Parathyroid adenoma (tissue), 2 donors: ENCODE results near the gene PNPLA6.

Source experiments
- H2AFZ ChIP-seq: fragments of 300-600 bp; sonication (generic); one replicate; pipeline ENCODE4 v1.7.0; 2017; ENCODE audit warnings: antibody characterized with exemption, mild to moderate bottlenecking
- H3K27ac ChIP-seq: fragments of 300-600 bp; sonication (generic); one replicate; pipeline ENCODE4 v1.7.0; 2017
- H3K27me3 ChIP-seq: fragments of 300-600 bp; sonication (generic); one replicate; pipeline ENCODE4 v1.7.0; 2017; ENCODE audit warnings: low read length; ENCODE audit not compliant: control insufficient read depth, insufficient read depth
- H3K36me3 ChIP-seq: fragments of 300-600 bp; sonication (generic); one replicate; pipeline ENCODE4 v1.7.0; 2017; ENCODE audit warnings: low read length; ENCODE audit not compliant: control insufficient read depth, insufficient read depth
- H3K4me1 ChIP-seq: fragments of 300-600 bp; sonication (generic); one replicate; pipeline ENCODE4 v1.7.0; 2017; ENCODE audit warnings: control low read depth
- H3K4me2 ChIP-seq: fragments of 300-600 bp; sonication (generic); one replicate; pipeline ENCODE4 v1.7.0; 2017; ENCODE audit warnings: low read length
- H3K4me3 ChIP-seq: fragments of 300-600 bp; sonication (generic); one replicate; pipeline ENCODE4 v1.7.0; 2017; ENCODE audit warnings: low read depth, low read length
- H3K79me2 ChIP-seq: fragments of 300-600 bp; sonication (generic); one replicate; pipeline ENCODE4 v1.7.0; 2017; ENCODE audit warnings: control low read depth
- H3K9ac ChIP-seq: fragments of 300-600 bp; sonication (generic); one replicate; pipeline ENCODE4 v1.7.0; 2017; ENCODE audit warnings: mild to moderate bottlenecking
- H3K9me3 ChIP-seq: fragments of 300-600 bp; sonication (generic); one replicate; pipeline ENCODE4 v1.7.0; 2017; ENCODE audit warnings: low read length; ENCODE audit not compliant: control insufficient read depth
- TF ChIP-seq, protein P1 (sequence below): fragments of 300-600 bp; sonication (generic); IDR thresholded peaks from one replicate; pipeline ENCODE4 v1.7.0; 2017; ENCODE audit warnings: antibody characterized with exemption, mild to moderate bottlenecking
- donor health status: primary hyperparathyroidism.

The PNPLA6 gene

DNA sequence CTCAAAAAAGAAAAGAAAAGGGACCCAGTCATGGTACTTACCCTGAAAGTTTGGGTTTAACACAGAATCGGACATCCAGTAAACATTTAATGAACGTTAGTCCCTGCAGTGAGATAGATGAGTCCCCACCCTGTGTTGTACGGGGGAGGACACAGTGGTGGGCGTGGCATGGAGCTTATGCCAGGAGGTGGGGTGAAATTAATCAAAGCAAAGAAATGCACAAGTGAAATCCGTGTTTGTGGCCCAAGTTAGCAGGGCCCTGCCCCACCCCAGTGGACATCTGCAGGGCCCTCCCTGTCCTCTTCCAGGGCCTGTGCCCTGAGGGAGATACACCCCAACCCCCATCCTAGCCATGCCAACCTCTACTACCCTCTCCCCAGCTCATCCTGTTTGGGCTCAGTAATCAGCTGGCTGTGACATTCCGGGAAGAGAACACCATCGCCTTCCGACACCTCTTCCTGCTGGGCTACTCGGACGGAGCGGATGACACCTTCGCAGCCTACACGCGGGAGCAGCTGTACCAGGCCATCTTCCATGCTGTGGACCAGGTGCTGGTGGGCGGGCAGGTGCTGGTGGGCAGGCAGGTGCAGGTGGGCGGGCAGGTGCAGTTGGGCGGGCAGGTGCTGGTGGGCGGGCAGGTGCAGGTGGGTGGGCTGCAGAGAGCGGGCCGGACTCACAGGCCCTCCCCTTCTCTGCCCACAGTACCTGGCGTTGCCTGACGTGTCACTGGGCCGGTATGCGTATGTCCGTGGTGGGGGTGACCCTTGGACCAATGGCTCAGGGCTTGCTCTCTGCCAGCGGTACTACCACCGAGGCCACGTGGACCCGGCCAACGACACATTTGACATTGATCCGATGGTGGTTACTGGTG is 9.2 kb upstream of the PNPLA6 start:
- H3K79me2 ChIP-seq, result peaks cover 2% of the 10 kb centered on the region
- H2AFZ ChIP-seq, result no peak overlapping the region
- H3K4me2 ChIP-seq, result no peak overlapping the region
- no peak overlapping the region for H3K4me3 ChIP-seq
- no peaks in the 10 kb centered on the region for H3K9me3 ChIP-seq
- no peak overlapping the region for H3K9ac ChIP-seq
- no peak overlapping the region for H3K27ac ChIP-seq
- peaks cover 10% of the 10 kb centered on the region for H3K4me1 ChIP-seq
- no peaks in the 10 kb centered on the region for H3K36me3 ChIP-seq
- H3K27me3 ChIP-seq, result no peaks in the 10 kb centered on the region
- TF ChIP-seq, protein P1, sequence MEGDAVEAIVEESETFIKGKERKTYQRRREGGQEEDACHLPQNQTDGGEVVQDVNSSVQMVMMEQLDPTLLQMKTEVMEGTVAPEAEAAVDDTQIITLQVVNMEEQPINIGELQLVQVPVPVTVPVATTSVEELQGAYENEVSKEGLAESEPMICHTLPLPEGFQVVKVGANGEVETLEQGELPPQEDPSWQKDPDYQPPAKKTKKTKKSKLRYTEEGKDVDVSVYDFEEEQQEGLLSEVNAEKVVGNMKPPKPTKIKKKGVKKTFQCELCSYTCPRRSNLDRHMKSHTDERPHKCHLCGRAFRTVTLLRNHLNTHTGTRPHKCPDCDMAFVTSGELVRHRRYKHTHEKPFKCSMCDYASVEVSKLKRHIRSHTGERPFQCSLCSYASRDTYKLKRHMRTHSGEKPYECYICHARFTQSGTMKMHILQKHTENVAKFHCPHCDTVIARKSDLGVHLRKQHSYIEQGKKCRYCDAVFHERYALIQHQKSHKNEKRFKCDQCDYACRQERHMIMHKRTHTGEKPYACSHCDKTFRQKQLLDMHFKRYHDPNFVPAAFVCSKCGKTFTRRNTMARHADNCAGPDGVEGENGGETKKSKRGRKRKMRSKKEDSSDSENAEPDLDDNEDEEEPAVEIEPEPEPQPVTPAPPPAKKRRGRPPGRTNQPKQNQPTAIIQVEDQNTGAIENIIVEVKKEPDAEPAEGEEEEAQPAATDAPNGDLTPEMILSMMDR, result no peak

GRCh38 chr19:7527516-7528191 is 7.9 kb upstream of the PNPLA6 start:
- TF ChIP-seq, protein P1, result no peak
- no peak overlapping the region for H3K4me2 ChIP-seq
- no peaks in the 10 kb centered on the region for H3K9me3 ChIP-seq
- peaks cover 2% of the 10 kb centered on the region for H3K79me2 ChIP-seq
- H3K27me3 ChIP-seq, result no peaks in the 10 kb centered on the region
- H3K36me3 ChIP-seq, result no peaks in the 10 kb centered on the region
- no peak overlapping the region for H2AFZ ChIP-seq
- H3K27ac ChIP-seq, result no peak overlapping the region
- H3K4me1 ChIP-seq, result peaks cover 5% of the 10 kb centered on the region
- no peak overlapping the region for H3K4me3 ChIP-seq
- H3K9ac ChIP-seq, result no peak overlapping the region

DNA sequence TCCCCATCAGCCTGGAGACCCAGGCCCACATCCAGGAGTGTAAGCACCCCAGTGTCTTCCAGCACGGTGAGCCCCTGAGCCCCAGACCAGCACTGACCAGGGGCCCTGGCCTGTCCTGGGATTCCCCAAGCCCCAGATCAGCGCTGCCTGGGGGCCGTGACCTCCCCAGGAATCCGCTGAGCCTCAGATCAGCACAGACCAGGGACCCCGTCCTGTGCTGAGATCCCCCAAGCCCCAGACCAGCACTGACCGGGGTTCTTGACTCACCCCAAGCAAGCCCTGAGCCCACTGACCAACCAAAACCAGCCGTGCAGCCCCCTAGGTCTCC is 7.4 kb upstream of the PNPLA6 start:
- no peak overlapping the region for H2AFZ ChIP-seq
- H3K27ac ChIP-seq, result no peak overlapping the region
- H3K4me3 ChIP-seq, result no peak overlapping the region
- peaks cover 4% of the 10 kb centered on the region for H3K4me1 ChIP-seq
- no peaks in the 10 kb centered on the region for H3K9me3 ChIP-seq
- H3K79me2 ChIP-seq, result peaks cover 2% of the 10 kb centered on the region
- H3K36me3 ChIP-seq, result no peaks in the 10 kb centered on the region
- TF ChIP-seq, protein P1, result no peak
- no peaks in the 10 kb centered on the region for H3K27me3 ChIP-seq
- H3K9ac ChIP-seq, result no peak overlapping the region
- no peak overlapping the region for H3K4me2 ChIP-seq

GRCh38 chr19:7528522-7529245 is 6.8 kb upstream of the PNPLA6 start:
- TF ChIP-seq, protein P1, result no peak
- H3K4me2 ChIP-seq, result no peak overlapping the region
- no peak overlapping the region for H2AFZ ChIP-seq
- no peaks in the 10 kb centered on the region for H3K4me1 ChIP-seq
- no peak overlapping the region for H3K9ac ChIP-seq
- H3K36me3 ChIP-seq, result no peaks in the 10 kb centered on the region
- peaks cover 2% of the 10 kb centered on the region for H3K79me2 ChIP-seq
- no peak overlapping the region for H3K27ac ChIP-seq
- H3K27me3 ChIP-seq, result no peaks in the 10 kb centered on the region
- H3K9me3 ChIP-seq, result no peaks in the 10 kb centered on the region
- no peak overlapping the region for H3K4me3 ChIP-seq
